ENCODE measurements around the gene CYP11A1.

The CYP11A1 gene

DNA sequence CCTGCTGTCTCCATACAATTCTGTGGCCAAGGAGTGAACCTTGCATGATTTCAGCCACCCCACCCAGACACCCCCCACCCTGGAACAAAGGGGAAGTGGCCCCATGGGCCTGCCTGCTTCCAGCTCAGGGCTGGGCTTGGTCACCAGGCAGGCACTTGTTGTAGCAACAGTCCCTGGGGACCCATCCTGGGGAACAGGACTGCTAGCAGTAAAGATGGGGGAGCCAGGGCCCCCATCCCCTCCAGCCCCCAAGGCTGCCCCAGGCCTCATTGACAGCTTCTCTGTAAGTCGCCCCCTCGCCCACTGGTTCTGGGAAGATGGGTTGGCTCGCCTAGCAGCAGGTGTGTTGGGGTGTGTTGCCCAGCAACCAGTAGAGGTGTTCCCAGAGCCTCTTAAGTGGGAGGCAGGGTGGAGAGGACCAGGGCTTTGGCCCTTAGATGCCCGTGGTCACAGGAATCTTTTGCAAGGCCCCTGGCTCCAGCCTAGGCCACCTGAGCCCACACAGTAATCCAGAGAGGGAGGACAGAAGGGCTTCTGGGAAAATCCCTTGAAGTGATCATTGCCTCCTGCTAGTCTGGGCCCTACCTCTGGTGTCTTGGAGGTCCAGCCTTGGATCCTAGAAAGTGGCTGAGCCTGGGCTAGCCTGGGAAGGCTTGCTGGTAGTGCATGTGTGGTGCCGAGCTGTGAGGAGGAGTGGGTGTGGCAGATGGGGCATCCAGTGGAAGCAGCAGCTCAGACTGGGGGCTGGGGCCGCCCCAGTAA is 48.9 kb downstream of the CYP11A1 start:
- DNase-seq, result peak; percentile 49

DNA sequence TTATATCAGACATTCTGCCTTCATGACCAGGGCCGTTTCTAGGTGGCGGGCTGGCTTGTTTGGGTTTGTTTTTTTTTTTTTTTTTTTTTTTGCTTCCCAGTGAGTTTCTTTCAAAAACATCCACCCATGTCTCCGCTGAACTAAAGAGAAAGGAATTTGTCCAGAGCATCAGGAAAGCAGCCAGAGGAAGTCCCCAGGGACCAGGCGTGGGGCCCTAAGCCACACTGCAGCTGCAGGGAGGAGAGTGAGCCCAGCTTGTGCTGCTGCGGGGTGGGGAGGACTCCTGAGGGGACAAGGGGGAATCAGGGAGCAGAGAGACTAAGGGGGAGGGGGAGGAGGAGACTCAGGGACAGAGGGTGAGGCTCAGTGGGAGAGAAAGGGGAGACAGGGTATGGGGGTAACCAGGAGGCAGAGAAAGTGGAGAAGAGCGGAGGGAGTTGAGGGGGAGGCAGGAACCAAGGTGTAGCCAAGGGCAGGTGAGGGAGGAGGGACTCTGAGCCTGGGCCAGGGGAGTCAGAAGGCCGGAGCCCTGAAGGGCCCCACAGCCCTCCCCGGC is 49.5 kb downstream of the CYP11A1 start:
- DNase-seq, result peak; percentile 98

DNA sequence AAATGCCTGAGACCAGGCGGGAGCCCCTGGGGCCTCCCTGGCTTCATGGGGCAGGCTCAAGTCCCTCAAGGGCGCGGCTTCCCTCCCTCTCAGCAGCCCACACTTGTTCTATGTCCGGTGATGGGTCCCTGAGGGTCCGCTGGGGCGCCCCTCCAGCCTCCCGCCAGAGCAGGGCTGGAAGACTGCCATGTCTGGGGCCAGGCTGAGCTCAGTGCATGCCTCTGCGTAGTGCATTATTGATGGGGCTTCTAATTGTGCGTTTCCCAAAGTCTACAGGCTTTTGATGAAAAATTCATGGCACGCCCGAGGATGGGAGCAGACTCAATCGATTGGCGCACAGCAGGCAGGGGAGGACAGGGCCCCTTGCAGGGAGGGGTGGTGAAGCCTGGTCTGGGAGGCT is 51.3 kb downstream of the CYP11A1 start:
- no peak for DNase-seq

DNA sequence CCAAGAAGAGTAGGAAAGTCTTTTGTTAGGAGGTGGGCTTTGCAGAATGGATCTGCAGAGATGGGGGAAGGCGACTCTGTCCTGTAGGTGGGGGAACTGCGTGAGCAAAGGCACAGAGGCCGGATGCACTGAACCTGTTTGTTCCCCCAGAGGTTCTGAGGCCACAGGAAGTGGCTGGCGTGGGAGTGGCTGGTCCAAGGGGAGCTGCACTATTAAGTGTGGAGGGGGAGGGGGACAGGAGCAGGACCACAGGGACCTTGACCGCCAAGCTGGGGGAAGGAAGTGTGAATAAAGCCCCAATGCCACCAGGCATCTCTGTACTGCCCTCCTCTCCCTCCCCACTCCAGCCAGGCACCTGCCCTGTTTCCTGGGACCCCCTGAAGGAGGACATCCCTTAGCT is 51.8 kb downstream of the CYP11A1 start:
- no peak for DNase-seq

DNA sequence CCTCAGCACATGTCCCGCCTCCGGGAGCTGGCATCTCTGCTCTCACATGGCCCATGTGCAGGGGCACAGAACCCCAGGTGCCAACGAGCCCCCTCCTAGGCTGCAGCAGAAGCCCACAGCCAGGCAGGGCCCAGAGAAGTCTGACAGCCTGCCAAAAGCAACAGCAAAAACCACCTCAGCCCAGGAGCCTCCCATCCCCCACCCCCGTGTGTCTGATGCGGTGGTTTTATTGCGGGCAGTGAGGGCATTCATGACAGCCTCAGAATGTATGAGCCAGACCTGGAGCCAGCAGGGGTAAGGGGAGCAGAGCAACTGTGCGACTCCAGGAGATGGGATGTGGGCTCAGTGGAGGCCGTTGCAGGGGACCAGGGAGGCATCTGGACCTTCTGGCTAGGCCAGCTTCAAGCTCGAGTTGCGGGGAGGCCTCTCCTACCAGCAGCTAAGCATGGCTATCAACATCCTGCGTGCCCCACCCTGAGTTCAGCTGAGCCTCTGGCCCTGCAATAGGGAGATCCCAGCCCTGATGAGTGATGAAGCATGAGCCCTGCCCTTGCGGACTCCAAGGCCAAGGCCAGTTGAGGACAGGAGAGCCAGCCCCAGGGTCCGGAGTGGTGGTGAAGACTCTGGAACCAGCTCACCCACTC is 52.5 kb downstream of the CYP11A1 start:
- DNase-seq, result peak; percentile 36

DNA sequence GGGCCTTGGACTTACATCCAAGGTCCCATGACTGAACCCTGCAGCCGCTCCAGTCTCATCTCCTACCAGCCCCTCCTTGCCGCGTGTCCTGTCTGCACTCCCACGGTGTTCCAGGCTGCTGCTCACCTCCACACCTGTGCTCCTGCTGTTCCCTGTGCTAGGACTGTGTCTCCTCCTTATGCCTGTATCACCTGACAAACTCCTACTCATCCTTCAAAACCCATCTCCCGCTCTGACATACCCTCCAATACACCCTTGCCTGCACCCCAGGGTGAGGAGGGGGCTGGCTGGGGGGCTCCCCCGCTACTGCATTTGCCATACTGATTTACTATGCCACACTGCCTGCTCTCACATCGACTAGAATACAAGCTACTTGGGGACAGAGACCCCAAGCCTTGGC is 53.6 kb downstream of the CYP11A1 start:
- no peak for DNase-seq

DNA sequence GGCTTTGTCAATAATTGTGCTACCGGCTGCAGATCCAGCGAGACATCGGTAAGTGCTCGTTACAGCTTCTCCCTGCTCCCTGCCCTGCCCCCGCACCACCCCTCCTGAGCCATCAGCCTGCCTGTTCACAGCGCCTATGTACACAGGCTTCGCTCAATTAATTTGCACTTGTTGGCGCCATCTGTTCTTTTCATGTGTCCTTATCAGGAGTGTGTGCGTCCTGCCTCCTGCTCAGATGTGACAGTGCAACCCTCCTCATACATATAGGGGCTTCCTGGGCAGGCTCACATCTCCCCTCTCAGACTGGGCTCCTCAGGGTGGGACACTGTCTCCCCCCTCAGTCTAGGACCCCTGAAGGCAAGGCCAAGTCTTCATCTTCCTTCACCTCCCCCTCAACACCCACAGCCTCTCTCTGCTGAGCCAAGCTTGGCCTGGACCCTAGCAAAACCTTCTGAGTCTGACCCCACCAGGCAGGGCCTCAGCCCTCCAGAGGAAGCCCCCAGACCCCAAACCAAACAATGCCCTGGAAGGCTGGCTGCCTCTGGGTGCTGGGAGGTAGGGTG is 54.9 kb downstream of the CYP11A1 start:
- no peak for DNase-seq

DNA sequence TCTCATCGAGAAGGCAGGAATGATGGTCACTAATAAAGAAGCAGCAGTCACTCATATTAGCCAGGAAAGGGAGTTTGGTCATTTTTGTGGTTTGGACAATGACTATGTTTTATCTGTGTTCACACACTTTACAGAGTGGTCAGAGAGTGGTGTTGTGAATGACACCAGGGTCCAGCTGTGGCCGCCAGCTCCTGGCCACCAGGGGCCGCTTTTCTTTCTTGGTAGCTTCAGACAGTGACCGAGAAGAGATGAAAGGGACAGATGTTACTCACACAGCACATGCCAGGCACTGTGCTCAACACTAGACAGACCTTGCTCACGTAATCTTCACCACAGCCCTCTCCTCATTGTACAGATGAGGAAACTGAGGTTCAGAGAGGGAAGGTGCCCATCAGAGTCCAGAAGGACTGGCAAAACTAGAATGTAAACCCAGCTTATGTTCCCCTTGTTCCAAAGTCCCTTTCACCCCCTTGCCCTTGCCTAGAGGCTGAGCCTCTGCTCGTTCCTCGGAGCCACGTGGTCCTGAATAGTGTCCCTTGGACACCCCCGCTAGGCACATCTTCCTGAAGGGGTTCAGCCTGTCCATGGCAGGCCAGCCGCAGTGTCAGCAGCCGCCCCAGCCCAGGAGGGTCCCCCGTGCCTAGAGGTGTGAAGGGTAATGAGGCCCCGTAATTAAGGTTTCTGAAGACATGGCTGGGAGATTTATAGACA is 55.6 kb downstream of the CYP11A1 start:
- DNase-seq, result no peak

DNA sequence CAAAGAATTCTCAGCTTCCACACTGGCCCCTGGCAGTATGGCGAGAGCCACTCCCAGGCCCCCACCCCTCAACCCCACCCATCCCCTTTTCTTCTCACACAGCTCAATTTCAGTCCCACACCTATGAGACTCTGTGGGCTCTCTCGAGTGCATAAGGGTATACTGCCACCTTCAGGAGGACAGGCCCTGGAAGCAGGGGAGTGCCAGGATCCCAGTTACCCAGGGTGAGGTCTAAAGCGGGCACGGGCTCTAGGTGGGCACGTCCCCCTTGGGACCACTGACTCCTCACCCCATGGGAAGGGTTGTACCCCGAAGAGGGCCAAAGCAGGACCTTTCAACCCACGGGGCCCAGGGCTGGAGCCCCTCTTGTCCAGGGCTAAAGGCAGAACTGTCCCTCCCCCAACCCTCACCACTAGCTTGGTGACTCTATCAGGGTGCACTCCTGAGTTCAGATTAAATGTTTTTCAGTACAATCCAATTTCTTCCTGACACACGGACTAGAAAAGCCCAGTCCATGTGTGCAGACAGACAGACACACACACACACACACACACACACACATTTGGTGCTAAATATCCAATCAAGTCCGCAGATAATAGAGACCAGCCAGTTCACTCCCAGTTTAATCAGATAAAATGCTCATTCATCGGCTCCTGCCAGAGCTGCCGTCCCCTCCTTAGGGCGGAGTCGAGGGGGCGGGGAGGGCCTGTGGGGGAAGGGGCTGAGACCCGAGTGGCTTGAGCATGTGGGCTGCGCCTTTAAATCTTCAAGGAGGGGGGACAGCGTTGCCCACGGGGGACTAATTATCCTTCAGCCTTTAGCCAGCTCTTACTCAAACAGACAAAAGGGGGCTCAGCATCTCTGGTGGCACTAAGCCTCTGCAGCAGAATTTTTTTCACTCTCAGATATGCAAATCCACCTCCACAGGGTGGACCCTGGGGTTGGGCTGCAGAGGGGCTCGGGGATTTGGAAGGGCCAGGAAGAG is 59.3 kb downstream of the CYP11A1 start:
- peak; percentile 64 for DNase-seq

DNA sequence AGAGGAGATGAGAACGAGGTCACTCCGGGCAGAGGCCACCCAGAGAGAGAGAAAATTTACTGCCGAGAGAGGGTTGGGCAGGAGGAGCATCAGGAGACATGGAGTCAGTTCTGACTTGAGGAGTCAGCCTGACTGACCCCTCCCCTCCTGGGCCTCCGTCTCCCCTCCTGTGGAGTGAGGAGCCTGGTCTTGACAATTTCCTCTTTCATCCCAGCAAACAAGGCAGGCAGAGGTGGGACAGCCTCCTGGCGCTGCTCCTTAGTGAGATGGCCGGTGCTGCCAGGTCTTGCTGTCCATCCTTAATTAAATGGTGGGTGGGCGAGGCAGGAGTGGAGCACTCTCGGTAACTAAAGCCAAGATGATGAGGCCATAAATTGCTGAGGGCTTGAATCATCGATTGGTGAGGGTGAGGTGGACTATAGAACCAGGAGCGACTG is 60.6 kb downstream of the CYP11A1 start:
- no peak for DNase-seq

DNA sequence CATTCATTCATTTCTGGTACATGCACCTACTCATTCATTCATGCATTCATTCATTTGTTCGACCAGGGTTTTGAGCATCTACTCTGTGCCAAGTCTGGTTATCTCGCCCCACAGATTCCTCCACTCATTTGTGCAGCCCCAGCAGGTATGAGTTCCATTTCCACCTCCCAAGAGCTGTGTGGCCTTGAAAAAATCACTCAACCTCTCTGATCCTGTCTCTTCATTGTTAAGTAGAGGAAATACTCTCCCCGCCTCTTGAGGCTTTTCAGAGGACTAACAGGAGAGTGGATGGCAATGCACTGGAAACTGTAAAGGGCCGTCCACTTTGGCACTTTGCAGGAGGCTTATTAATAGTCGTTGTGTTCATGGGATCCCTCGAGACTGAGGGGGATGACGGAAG is 61.8 kb downstream of the CYP11A1 start:
- no peak for DNase-seq

DNA sequence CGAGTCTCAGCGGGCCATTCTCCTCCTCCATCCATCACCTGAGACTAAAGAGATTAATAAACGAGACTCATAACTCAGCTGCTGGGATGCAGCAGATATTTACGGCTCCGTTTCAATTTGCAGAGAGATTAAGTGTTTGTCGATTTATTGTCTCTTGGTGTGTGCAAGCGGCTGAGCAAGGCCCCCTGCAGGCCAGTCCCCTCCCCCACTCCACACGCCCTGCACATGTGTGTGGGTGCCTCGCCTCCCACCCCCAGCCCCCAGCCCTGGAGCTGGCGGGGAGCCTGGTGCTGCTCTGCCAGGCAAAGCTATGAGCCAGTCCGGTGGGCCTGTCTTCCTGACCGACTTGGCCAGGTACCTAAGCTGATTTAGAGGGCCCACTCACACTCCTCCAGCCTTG is 63.0 kb downstream of the CYP11A1 start:
- DNase-seq, result no peak

DNA sequence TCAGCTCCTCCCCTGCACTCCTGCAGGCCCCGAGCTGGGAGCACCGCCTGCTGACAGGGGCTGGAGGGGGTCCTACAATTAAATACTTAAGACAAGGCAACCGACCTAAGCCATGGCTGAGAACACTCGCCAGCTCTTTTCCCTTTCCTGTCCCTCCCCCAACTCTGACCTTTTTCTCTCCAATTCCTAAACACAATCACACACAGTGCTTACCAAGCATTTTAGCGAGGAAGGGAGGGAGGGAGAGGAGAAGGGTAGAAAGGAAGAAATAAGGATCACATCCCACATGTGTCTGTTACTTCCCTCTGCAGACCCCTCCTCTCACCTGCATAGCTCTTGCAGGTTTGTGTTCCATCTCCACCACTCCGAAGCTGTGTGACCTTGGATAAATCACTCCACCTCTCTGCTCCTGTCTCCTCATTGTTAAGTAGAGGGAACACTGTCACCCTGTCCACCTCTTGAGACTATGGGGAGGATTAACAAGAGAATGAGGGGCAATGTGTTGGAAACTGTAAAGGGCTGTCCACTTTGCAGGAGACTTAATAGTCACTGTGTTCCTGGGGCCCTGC is 63.6 kb downstream of the CYP11A1 start:
- no peak for DNase-seq

DNA sequence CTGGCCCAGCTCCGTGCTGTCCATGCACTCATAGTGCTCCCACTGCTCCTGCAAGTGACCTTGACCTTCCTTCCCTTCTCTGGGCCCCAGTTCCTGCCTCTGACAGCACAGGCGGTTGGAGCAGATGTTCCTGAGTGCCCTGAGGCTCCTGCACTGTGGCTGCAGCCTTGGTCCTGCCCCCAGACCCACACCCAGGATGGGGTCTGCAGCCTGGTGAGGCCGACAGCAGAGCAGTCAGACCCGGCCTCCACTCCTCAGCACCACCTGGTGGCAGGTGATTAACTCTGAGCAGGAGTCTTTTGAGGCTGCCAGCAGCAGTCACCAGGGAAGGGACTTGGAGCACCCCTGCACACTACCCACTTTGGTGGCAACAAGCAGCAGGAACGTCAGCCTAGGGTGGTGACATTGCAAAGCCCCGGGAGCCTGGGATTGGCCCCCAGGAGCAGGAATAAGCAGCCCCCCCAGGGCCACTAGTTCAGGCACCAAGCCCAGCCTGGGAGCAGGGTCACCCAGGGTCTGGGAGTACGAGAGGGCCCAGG is 64.6 kb downstream of the CYP11A1 start:
- DNase-seq, result no peak

DNA sequence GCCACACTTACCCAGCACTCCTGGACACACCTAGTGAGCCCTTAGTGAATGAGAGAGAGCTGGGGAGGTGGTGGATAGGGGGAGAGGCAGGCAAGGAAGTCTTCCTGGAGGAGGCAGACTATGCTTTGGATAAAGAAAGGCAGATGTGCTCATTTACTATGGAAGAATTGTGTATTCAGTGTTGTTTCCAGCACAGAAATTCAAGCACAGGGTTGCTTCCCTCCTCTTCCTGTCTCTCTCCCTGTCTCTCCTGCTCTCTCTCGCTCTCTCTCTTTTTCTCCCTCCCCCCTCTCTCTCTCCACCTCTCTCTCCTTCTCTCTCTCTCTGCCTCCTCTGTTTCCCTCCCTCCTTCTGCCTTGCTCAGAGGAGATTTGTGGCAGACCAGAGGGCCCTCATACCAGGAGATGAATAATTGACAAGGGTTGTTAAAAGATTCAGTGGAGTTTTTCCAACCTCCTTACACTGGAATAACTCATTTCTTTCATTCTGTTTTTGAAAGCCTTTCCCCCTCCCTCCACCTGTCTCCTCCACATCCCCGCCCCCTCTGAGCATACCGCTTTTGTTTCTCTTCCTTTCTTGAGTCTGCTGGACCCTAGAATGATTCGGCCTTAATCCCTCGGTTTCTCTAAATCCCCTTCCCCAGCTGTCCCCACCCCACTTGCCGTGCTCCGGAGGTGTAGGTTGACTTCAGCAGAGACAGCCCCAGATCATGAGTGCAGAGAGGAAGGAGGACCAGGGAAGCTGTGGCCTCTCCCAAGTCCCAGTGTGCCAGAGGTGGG is 65.7 kb downstream of the CYP11A1 start:
- no peak for DNase-seq

DNA sequence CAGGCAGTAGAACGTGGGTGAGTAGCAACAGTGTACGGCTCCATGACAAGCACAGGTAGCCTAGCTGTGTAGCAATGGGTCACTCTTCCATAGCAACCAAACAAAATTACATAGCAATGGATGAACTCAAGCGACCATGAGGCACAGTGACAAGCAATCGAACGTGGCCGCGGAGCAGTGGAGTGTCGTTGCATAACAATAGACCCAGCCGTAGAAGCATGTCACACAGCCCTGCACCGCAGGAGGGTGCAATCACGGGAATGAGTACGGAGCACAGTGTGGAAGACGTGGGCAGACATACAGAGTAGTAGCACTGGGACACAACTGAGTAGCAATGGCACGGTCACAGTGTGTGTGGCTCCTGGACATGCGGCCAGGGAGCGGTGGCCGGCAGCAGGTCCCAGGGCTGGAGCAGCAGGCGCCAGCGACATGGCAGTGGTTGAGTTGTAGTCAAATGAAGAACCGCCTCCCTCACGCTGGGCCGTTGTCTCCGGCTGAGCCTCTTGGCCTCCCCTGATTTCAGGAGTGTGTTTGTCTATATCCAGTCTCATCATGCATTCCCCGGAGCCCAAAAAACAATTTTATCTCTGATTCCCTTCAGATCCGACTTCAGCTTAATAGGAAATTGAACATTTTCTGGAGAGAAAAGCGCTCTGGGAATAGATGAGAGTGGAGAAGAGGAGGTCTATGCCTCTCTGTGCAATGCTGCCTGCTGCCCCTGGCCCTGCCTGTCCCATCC is 67.2 kb downstream of the CYP11A1 start:
- no peak for DNase-seq

DNA sequence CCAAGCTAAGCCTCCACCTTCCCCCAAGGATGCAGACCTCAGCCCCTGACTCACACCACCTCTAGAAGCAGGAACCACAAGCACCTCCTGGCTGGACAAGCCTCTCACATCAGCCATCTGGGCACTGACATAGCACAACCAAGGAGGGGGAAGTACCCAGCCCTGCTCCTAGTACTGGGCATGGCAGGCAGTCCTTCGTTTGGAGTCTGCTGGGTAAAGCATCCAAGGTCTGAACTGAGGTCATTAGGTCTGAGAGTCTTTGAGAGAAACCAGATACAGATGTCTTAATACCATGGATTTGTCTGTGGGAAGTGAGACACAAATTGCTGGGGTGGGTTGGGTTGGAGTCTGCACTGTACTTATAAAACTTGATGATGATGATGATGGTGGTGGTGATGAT is 69.6 kb downstream of the CYP11A1 start:
- DNase-seq, result no peak

DNA sequence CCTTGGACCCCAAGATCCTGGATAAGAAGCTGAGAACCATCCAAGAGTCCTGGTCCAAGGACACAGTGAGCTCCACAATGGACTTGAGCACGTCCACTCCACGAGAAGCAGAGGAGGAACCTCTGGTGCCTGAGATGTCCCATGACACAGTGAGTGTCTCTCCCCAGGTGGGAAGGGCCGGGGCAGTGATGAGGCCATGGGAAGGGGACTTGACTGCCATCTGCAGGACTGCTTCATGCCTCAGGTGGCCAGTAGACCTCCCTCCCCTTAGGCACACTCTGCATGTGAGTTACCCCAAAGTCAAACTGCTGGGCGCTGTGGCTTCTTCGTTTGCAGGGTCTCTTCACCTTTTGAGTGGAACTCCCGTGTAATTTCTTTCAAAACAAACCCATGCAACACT is 71.6 kb downstream of the CYP11A1 start:
- no peak for DNase-seq

DNA sequence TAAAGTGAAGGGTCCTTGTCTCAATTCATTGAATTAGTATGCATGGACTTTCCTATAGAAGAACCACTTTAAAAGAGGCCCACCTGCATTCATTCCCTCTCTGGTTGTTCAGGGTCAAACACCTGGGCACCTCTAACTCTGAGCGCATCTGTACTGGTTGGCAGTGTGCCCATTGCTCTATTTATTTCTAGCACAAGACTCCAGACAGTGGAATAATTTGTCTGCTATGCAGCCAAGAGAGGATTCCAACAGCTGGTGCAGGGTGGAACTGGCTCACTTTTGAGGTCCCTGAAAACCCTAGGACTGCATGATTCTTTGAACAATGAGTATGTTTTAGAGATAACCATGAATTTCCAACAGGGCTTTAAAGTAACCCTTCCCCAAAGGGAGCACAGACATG is 73.4 kb downstream of the CYP11A1 start:
- DNase-seq, result no peak

Measured in fibroblast of skin of right quadriceps (primary cell).